GM23248 (cell line): ENCODE results near the gene MAG.

Source experiments
- EZH2 ChIP-seq: fragments of 200-600 bp; sonication (generic); IDR thresholded peaks from 2 replicates; pipeline ENCODE4 v1.6.1; 2018; ENCODE audit warnings: antibody characterized with exemption, mild to moderate bottlenecking; ENCODE audit not compliant: insufficient read depth, poor library complexity, severe bottlenecking
- EZH2phosphoT487 ChIP-seq: fragments of 200-600 bp; sonication (generic); IDR thresholded peaks from 2 replicates; pipeline ENCODE4 v1.6.1; 2018; ENCODE audit warnings: antibody characterized with exemption, moderate library complexity, mild to moderate bottlenecking, low read depth; ENCODE audit not compliant: insufficient read depth

DNA sequence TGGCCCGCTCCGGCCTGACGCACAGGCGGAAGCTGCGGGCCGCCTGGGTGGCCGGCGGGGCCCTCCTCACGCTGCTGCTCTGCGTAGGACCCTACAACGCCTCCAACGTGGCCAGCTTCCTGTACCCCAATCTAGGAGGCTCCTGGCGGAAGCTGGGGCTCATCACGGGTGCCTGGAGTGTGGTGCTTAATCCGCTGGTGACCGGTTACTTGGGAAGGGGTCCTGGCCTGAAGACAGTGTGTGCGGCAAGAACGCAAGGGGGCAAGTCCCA, 60.2 kb downstream of the MAG start:
- TF ChIP-seq EZH2 (no peak), EZH2phosphoT487 (no peak)
